IPS DF 4.7 (cell line): ENCODE measurements around the gene MRM1.

Experiments
- DNase-seq: peaks from one replicate; pipeline ENCODE4 v3.0.0-alpha.2; 2013; ENCODE audit warnings: low spot score; ENCODE audit errors: extremely low read depth

Gene MRM1, protein sequence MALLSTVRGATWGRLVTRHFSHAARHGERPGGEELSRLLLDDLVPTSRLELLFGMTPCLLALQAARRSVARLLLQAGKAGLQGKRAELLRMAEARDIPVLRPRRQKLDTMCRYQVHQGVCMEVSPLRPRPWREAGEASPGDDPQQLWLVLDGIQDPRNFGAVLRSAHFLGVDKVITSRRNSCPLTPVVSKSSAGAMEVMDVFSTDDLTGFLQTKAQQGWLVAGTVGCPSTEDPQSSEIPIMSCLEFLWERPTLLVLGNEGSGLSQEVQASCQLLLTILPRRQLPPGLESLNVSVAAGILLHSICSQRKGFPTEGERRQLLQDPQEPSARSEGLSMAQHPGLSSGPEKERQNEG

GRCh38 chr17:36601303-36602029 is at the start of gene MRM1:
MRM1 (plus strand) TSS chr17:36601583; CDS start chr17:36601811, 228 bp downstream.
- no peak for DNase-seq

- DNase-seq: no peak
These were observed 47.9 kb upstream of the MRM1 start for GRCh38 chr17:36553459-36553858.

DNA sequence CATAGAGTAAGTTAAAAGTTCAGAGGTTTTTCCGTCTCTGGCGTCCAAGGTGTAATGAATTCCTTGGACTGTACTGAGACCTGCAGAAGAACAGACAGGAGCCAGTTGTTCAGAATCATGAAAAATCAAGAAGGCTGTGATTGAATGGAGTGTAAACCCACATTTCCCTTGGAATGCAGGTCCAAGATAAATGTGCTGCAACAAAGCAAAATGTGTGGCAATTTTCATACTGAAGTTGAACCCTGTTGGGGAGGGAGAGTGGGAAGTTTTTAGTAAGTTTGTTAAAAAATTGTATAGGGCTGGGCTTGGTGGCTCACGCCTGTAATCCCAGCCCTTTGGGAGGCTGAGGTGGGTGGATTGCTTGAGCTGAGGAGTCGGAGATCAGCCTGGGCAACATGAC is 35.3 kb upstream of the MRM1 start:
- DNase-seq: no peak

- DNase-seq: no peak
These were observed 26.4 kb upstream of the MRM1 start for GRCh38 chr17:36575028-36575427.

- no peak for DNase-seq
These were observed 24.6 kb upstream of the MRM1 start for GRCh38 chr17:36576793-36577192.

GRCh38 chr17:36578671-36579070 is 22.7 kb upstream of the MRM1 start:
- no peak for DNase-seq

- no peak for DNase-seq
These were observed 17.6 kb upstream of the MRM1 start for GRCh38 chr17:36583787-36584186.

DNA sequence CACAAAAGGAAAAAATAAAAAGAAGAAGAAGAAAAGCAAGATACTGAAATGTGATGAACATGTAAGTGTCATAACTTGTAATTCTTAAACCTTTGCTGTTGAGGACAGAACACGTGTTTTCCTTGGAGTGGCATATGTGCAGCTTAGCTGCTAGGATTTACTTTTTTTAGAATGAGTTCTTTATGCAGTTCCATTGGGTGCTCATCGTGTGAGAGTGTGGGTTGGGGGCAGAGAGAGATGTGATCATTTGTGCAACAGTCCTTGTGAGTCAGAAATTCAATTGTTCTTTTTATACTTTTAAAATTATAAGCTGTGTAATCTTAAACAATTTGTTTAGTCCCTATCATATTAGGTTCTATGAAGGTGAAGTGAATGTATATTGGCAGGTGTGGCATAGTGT is 15.2 kb upstream of the MRM1 start:
- DNase-seq: no peak

- DNase-seq: no peak
These were observed 11.3 kb upstream of the MRM1 start for GRCh38 chr17:36590082-36590481.

GRCh38 chr17:36591434-36592315 is 9.7 kb upstream of the MRM1 start, which contains the start of gene DHRS11:
DHRS11 (plus strand) TSS chr17:36591879; CDS start chr17:36592010, 131 bp downstream.
- DNase-seq: no peak

- no peak for DNase-seq
These were observed 9.1 kb upstream of the MRM1 start for GRCh38 chr17:36592316-36592715.

GRCh38 chr17:36592716-36593321 is 8.6 kb upstream of the MRM1 start:
- DNase-seq: no peak

GRCh38 chr17:36593656-36594316 is 7.6 kb upstream of the MRM1 start:
- no peak for DNase-seq

- DNase-seq: no peak
These were observed 6.6 kb upstream of the MRM1 start for GRCh38 chr17:36594626-36595401.

- no peak for DNase-seq
These were observed 4.2 kb upstream of the MRM1 start for GRCh38 chr17:36597226-36597625.

DNA sequence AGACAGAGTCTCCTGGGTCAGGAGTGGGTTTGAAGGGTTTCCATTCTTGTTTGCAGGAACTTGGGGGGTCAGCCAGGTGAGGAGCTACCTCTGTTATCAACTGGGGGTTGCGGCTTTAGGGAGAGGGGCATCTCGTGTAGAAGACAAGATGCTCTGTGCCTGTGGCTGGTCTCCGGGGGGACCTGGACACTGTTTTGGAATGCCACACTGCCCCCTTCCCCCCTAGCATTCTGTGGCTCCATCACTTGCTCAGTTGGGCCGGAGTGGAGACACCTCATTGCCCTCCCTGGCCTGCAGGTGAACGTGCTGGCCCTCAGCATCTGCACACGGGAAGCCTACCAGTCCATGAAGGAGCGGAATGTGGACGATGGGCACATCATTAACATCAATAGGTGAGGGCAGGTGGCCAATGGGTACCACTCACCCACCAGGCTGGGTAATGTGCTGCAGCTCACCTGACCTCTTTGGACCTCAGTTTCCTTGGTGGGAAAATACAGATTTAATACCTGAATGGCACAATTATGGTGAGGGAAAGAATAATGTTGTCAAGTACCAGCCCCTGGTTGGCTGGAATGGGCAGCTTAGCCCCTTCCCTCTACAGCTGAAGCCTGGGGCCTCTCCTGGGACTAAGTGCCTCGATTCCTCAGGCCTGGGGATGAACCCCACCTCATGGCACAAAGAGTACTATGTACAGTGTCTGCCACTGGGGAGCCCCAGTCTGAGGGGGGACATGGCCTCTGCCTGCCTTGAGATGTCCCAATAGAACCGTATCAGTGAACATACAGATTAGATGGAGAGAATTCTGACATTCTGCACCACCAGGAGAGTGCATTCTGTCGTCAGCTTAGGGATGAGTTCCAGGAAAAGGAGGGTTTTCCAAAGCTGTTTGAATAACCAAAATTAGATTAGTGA is 3.3 kb upstream of the MRM1 start:
- DNase-seq: no peak

DNA sequence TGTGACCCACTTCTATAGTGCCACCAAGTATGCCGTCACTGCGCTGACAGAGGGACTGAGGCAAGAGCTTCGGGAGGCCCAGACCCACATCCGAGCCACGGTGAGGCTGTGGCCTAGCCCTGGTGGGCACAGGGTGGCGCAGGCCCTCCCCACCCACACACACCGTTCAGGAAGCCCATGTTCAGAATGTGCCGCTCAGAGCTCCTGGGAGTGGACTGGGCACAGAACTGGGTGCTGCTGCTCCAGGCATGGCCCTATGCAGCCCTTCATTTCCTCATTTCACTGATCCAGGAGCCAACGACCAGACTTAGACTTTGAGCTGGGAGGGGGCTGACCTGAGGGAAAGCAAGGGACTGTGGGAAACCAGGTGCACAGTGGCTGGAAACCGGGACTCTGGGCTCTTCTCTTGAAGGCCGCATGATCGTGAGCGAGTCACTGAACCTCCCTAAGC is 2.4 kb upstream of the MRM1 start:
- no peak for DNase-seq

GRCh38 chr17:36599546-36600250 is 1.7 kb upstream of the MRM1 start:
- no peak for DNase-seq
